NCI-H2107 (cell line): ENCODE measurements around the gene GPR33.
"Not testable (repeated sequence)": the region's sequence is repeated elsewhere in the genome, so short reads cannot be mapped to it uniquely, and the experiment has no call there.

ENCODE experiments used
- DNase-seq: peaks from one replicate; lab custom pipeline; 2025; lab: John Stamatoyannopoulos, UW

Gene GPR33, protein sequence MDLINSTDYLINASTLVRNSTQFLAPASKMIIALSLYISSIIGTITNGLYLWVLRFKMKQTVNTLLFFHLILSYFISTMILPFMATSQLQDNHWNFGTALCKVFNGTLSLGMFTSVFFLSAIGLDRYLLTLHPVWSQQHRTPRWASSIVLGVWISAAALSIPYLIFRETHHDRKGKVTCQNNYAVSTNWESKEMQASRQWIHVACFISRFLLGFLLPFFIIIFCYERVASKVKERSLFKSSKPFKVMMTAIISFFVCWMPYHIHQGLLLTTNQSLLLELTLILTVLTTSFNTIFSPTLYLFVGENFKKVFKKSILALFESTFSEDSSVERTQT

DNA sequence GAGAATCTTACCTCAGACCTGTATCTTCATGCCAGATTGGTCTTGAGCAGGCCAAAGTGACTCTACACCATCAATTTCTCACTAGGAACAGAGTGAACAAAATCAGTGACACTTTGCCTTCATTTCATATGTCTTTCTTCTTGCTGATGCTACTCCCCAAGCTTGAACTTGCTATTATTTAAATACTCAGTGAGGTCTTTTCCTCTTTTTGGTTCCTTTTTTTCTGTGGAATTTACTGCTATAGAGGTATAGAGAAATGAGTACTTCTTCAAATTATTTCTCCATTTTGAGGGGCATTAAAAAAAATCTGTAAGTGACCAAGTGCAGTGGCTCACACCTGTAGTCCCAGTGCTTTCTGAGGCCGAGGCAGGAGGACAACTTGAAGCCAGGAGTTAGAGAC, at the start of gene GPR33:
GPR33 (minus strand) TSS at position 154 of the 400 bp plus-strand sequence. CDS start 4,074 bp downstream, outside the sequence.
- no peak for DNase-seq

DNA sequence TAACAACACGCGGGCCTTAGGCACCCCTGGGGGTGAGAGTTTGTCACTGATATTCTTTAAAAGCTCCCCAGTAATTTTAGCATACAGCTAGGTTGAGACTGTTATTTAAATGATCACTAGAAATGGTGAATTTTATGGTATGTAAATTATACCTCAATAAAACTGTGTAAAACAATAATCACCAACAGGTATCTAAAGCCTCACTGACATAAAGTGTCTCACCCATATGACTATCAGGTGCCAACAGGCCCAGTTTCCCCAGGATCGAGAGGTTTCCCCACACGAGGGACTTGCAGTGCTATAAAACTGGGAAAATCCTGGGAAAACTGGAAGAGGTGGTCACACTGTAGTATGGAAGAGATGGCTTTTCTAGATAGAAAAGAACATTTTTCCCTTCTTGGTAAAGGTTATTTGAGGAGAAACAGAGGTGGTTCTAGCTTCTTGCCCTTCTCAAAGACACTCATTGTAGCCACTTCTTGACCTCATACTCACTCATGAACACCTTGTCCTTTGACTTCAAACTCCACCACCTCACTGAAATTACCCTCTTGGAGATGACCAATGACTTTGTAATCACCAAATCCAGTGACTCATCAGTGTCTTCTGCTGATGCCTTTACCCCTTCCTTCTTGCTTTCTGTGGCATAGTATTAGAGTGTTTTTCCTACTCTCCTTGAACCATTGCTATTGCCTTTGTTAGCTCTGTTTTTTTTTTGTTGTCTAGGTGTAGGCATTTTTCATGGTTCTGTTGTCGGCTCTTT, 48.5 kb upstream of the GPR33 start:
- no peak for DNase-seq

DNA sequence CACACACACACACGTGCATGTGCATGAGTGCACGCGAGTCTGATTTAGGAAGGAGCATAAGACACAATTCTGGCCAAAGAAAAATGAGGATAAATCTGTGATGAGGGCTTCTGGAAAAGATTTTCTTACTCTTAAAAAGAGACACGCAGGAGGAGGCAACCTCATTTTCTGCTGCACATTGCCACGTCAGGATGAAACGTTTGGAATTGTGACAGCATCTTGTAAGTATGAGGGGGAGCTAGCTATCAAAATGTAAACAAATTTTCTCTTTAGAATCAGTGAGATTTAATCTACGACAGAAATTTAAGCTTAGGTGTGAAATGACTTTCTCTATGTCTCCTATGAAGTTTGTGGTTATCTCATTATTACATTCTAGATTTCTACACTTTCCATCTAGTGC, 42.3 kb upstream of the GPR33 start:
- DNase-seq, result no peak

DNA sequence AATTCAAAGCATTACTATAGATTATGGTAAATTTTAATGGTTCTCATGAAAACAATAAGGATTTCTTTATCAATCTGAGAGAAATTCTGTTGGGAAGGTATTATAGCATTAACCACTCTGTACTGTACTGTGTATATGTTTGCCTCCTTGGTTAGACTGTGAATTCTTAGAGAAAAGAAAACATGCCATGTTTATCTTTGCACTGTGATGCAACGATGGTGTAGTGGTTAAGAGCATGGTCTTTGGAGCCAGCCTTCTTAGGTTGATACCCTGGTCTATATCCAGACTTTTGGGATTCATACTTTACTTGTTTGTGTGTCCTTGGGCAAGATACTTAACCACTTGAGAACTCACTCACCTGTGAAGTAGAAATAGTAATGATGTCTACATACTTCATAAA, 41.2 kb upstream of the GPR33 start:
- no peak for DNase-seq

DNA sequence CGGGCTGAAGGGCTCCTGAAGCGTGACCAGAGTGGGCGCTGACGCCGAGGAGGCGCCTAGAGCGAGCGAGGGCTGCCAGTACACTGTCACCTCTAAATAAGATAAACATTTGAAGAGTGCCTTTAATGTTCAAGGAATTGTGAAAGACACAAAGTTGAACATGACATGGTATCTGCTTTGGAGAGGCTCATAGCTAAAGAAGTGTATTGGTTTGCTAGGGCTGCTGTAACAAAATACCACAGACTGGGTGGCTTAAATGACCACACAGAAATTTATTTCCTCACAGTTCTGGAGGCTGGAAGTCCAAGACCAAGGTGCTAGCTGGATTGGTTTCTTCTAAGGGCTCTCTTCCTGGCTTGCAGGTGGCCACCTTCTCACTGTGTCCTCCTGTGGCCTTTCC, 39.7 kb upstream of the GPR33 start:
- no peak for DNase-seq

DNA sequence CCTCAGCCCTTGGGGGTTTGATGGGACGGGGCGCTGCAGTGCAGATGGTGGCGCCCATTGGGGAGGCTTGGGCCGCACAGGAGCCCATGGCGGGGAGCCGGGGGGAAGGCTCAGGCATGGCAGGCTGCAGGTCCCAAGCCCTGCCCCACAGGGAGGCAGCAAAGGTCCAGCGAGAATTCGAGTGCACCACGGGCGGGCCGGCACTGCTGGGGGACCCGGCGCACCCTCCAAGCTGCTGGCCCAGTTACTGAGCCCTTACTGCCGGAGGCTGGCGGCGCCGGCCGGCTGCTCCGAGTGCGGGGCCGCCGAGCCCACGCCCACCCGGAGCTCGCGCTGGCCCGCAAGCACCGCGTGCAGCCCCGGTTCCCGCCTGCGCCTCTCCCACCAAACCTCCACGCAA, 39.2 kb upstream of the GPR33 start:
- no peak for DNase-seq

DNA sequence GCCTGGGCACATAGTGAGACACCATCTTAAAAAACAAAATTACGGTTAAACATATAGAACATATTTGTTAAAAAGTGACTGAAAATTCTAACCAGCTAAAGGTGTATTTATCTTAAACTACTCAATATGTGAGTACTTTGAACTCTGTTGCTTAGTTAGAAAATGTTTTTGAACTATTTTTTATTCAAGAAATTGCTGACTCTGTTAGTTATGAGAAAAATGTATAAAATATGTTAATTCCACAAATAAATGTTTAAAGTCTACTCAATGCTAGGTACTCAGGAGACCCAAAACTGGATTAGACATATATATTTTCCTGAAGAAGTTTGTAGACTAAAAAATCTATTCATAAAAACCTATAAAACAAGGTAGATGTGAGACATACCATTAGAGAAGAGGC, 23.0 kb upstream of the GPR33 start:
- DNase-seq, result no peak

DNA sequence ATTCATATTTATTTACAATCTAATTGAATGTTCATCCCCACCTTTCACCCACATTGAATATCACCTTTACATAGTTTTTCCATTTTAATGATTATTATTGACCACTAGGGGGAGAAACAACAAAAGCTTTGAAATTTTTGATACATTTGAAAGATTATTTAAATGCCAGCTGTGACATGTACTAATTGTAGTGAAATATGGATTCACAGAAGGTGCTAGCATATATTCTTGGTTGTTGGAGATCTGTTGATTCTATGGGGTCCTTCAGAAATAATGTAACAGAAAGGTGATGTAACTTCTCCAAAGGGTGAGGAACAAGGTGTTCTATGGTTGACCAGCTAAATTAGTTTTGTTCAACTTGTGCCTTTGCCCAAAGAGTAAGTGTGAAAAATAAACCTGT, 22.4 kb upstream of the GPR33 start:
- no peak for DNase-seq

DNA sequence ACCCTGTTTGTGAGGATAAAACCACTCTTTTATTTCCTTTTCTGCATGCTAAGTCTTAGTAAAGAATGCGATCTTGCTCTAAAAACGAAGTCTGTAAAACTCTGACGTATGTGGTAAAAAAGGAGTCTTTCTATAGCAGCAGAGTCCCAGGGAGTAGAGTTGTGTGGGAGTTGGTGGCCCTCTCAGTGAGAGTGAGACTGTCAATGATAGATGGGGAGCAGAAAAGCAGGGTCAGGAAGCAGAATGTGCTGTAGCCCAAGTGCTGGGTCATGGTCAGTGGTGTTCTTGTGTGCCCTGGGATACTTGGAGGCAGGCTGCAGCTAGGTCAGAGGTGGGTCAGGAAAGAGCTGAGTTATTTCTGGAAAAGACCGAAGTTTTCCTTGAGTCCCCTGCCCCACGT, 20.3 kb upstream of the GPR33 start:
- DNase-seq, result no peak

DNA sequence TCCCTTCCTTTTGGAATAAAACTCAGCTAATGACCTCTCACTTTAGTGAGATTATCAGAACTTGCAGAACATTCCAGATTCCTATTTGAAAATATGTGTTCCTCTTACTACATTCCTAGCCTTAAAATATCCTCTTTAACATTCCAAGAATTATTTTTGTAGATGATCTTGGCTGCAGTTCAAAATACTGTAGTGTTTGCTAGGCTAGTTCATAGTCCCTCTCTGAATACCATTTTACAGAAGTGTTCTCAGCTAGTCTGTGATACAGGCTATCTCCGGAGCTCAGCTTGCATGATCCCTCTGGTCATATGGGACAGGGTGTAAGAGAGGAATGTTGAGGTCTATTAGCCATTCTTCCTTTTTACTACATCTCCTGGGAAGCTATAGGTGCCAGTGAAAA, 17.6 kb upstream of the GPR33 start:
- no peak for DNase-seq

DNA sequence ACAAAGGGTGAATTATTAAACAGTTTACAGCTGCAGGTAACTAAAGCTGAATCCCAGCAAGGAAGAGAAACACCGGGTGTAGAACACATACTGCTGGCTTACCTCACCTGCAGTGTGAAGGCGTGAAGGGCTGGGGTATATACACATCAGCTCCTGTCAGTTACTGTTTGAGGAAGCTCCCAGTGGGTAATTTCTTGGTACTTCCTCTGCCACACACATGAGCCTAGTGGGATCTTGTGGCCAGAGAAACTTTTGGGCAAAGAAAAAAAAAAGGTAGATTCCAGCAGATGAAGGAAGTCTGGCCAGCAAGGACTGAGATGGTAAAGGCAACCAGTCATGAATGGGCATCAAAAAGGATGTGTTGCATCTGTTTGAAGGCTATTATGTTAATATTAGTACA, 14.0 kb upstream of the GPR33 start:
- DNase-seq, result no peak

DNA sequence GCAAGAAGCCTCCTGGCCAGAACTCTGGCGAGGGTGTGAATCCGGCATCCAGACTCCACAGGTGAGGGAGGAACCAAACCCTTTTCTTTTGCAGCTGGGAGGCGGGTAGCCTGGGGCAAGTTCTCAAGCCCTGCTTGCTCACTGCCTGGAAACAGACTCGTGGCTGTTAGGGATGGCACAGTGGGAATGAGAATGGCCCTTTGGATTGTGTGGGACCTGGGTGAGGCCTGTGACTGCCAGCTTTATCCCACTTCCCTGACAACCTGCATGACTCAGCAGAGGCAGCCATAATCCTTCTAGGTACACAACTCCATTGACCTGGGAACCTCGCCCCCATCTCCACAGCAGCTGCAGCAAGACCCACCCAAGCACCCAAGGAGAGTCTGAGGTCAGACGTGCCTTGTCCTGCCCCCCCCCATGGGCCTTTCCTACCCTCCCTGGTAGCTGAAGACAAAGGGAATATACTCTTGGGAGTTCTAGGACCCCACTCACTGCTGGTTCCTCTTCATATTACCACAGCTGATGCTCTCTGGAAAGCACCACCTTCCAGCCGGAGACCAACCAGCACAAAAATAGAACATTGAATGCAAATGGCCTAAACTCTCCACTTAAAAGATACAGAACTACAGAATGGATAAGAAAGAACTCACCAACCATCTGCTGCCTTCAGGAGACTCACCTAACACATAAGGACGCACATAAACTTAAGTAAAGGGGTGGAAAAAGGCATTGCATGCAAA, 5.1 kb upstream of the GPR33 start:
- DNase-seq, result no peak

DNA sequence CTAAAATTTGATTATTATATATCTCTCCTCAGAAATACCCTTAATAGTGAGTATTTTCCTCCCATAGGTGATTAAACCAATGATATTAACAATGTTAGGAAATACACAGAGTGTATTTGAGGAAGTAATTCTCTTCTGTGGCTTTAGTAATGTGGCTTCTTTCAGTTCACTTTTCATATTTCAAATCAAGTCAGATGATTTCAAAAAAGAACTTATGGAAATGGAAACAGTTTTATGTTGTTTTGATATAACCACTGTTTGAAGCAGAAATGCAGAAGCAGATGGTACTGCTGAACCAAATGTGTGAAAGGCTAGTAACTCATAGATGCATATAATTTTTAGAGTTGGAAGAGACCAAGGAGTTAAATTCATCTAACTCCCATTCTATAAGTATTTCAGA, 1.9 kb upstream of the GPR33 start:
- no peak for DNase-seq

DNA sequence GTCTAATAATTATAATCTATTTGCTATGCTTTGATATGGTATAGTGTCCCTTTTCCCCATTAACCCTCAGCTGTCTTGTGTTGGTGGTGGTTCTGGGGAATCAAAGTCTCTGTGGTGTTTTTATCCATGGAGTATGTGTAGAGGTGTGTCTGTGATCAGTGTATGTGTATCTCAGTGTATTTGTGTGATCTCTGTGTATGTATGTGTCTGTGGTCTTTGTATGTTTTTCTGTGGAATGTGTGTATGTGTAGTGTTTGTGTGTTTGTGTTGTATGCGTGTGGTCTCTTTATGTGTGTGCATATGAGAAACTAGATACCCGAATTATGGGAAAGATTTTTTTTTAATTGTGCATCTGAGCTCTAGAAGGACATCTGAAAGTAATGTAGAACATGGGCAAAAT, 1.1 kb downstream of the GPR33 start:
- no peak for DNase-seq

DNA sequence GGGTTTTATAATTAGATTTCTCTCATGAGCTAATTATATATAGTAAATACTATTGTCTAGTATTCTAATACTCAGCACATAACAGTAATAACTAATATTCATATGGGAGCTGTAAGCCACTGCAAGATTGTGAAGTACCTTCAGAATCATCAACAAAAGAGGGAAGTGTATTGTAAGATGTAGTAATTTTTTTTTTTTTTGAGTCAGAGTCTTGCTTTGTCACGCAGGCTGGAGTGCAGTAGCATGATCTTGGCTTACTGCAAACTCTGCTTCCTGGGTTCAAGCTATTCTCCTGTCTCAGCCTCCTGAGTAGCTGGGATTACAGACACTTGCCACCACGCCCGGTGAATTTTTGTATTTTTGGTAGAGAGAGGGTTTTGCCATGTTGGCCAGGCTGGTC, 3.1 kb downstream of the GPR33 start:
- DNase-seq, result no peak

DNA sequence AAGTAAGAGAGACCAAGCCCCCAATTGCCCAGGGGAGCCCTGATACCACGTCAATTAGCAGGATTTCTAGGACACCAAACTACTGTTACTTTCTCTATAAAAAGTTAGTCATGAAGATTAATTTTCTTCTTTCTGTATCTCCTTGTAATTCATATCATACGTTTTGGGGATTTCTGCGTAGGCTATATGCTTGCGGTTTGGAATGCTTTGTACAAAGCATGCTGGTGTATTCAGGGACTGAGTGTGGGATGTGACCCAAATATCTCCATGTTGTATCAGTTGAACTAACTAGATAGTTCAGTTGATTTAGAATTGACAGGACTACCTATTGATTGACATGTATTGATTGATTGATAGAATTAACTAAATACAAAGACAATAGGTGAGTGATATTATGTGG, 7.7 kb downstream of the GPR33 start:
- DNase-seq, result no peak

DNA sequence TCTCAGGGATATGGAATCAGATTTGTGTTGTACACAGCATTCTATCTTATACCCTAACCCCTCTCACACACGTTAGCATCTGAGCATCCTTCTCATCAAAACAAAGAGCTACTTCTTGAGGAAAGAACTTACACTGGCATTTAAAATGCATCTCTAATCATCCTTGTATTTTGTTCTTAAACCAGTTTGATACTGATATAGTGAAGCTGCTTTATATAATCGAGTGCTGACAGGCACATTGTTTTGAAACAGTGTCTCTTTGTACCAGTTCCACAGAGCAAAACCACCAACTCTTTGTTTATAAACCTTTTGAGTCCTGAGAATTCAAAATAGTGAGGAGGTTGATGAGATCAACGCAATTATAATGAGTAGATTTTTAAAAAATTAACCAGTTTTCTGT, 8.8 kb downstream of the GPR33 start:
- DNase-seq, result no peak

DNA sequence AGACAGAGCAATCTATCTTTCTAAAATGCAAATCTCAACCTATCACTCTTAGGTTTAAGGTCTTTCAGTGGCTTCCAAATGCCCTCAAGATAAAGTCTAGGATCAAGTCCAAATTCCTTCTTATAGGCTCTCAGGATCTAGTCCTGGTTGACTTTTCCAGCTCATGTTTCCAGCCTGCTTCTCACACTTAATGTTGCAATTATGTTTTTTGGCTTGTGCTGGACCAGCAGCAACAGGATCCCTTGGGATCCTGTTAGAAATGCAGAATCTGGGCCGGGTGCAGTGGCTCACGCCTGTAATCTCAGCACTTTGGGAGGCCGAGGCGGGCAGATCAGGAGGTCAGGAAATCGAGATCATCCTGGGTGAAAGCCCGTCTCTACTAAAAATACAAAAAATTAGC, 10.6 kb downstream of the GPR33 start:
- no peak for DNase-seq

DNA sequence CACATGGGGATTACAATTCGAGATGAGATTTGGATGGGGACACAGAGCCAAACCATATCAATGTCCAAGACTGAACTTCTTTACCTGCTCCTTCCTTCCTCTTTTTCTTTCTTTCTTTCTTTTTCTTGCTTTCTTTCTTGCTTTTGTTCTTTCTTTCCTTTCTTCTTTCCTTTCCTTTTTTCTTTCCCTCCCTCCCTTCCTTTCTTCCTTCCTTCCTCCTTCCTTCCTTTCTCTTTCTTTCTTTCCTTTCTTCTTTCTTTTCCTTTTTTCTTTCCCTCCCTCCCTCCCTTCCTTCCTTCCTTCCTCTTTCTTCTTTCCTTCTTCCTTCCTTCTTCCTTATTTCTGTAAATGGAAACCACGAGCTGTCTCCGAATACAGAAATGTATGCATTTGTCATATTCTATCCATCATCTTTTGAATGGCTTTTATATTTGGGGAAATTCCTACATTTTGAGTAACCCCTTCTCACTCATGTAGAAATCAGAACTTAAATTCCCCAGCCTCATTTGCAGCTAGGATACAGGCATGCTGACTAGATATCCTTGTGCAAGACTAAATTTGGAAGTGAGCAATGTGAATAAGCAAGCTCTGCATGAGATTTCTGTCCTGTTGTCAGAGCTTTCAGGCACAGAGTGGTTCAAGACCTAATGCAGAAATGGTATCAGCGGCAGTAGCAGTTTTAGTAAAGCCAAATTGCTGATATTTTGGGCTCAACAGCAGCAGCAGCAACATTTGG, 11.5 kb downstream of the GPR33 start:
- no peak for DNase-seq

DNA sequence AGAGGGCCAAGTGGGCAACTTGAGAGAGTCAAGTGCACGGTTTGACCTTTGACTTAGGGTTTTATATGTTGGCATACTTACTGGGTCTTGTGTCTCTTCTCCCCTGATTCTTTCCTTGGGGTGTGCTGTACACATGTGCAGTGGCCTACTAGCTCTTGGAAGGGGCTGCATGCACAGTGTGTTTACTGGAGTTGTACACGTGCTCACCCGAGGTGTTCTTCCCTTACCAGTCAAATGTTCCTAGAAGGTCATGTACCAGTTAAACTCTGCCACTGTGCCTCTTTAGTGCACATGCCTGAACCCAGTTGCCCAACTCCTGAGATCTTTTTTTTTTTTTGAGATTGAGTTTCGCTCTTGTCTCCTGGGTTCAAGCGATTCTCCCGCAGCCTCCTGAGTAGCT, 21.3 kb downstream of the GPR33 start:
- no peak for DNase-seq

DNA sequence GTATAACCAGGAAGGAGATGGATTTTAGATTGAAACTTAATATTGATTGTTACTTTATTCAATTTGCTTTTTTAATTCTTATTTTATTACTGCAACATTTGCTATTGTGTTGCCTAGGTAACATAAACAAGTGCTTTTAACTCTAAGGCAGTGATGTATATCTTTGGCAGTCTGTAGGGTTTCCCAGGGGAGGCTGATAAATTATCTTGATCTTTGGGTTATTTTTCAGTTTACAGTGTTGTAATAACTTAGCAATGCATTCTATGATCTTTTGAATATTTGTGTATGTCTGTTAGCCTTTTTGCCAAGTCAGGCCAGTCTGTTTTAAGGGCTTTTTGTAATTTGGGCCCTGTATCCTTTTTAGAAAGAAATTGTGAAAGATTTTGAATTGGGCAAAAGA, 22.7 kb downstream of the GPR33 start:
- no peak for DNase-seq

DNA sequence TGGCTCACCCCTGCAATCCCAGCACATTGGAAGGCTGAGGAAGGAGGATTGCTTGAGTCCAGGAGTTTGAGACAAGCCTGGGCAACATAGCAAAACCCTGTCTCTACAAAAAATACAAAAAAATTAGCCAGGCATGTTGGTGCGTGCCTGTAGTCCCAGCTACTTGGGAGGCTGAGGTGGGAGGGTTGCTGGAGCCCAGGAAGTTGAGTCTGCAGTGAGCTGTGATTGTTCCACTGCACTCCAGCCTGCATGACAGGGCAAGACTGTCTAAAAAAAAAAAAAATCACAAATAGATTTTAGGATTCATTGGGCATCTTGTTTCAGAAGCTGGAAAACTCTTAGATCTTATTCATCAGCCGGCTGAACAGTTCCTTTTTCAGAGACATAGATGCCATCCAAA, 25.4 kb downstream of the GPR33 start:
- not testable (repeated sequence) for DNase-seq
